Esophagus muscularis mucosa (tissue), 3 donors: Measurements from ENCODE around the gene GSG1.

Experiments used
- CTCF ChIP-seq, 3 experiments: fragments of 200-600 bp in 2 of 3; fragments of 450-650 bp in 1 of 3; sonication (generic) in 2 of 3; IDR thresholded peaks; one replicate each; pipeline ENCODE4 v1.5.1; 2017 to 2019; ENCODE audit warnings: antibody characterized with exemption in 3 of 3, mild to moderate bottlenecking in 2 of 3, moderate library complexity in 1 of 3
- POLR2A ChIP-seq: fragments of 450-650 bp; IDR thresholded peaks from one replicate; pipeline ENCODE4 v1.6.1; 2017; ENCODE audit warnings: antibody characterized with exemption, moderate library complexity, mild to moderate bottlenecking, low read depth
- POLR2AphosphoS5 ChIP-seq, 2 donors: sonication (generic); formaldehyde crosslinking; IDR thresholded peaks; one replicate each; pipeline ENCODE4 v1.6.1; 2017; ENCODE audit warnings: antibody characterized with exemption in 2 of 2

- TF ChIP-seq POLR2A (no peak), CTCF (IDR thresholded peaks at IDR 0.05) (no peak), POLR2AphosphoS5 (IDR thresholded peaks at IDR 0.05) (no peak)
Measured at GRCh38 chr12:13124656-13125505, 21.4 kb upstream of the GSG1 start.
